SIG-M5 (cell line): ENCODE results near the gene PKN3.

Experiments
- DNase-seq: peaks from one replicate; lab custom pipeline; 2025; lab: John Stamatoyannopoulos, UW

The PKN3 gene

GRCh38 chr9:128742401-128742800 lies 40.1 kb downstream of the PKN3 start:
- DNase-seq = no peak

DNA sequence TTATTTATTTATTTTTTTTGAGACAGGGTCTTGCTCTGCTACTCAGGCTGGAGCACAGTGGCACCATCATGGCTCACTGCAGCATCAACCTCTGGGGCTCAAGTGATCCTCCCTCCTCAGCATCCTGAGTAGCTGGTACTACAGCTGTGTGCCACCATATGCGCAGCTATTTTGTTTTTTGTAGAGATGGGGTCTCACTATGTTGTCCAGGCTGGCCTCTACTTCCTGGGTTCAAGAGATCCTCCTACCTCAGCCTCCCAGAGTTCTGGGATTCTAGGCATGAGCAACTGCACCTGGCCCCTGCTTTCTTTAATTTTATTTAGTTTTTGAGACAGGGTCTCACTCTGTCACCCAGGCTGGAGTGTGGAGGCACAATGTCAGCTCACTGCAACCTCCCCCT lies 41.1 kb downstream of the PKN3 start:
- no peak for DNase-seq

DNA sequence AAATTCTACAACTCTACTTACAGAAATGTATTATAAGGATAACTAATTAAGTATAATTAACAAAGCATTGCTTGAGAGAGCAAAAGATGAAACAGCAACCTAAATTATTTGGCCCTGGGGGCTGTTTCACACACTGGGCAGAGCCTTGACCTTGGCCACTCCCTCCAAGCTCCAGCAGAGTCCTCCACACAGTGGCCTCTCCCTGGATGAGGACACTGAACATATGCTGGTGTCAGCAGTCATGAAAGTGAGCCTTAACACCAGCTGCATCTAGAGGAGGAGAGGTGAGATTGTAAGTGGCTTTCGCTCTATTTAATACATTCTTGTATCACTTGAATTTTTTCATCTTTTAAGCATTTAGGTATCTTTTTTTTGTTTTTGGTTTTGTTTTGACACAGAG lies 44.9 kb downstream of the PKN3 start:
- no peak for DNase-seq

DNA sequence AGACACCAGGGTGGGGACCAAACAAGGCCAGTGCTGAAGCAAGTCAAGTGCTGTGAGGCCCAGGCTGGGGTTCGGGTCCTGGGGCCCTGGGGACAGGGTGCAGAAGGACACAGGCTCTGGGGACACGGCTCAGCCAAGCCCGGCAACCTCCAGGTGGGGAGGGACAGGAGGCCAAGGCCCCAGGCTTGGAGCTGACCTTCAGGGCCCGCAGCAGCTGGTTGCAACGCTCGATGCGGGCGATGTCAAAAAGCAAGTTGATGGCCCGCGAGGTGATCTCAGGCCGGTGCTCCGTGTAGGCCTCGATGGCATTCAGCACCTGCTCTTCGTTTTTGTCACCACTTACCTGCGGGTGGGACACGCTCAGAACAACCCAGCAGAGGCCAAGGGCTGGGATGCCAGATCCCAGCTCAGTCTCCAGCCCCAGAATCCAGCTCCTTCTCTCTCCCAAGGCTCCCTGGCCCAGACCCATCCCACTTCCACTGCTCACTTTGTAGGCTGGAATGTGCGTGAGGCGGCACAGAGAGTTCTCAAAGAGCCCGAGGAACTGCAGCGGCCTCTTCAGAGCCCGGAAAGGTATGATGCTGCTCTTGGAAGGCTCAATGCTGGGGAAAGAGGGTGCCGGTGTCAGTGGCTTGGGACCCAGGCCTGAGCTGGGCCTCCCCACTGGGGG lies 48.8 kb downstream of the PKN3 start:
- no peak for DNase-seq

GRCh38 chr9:128753627-128754026 lies 51.3 kb downstream of the PKN3 start:
- no peak for DNase-seq

DNA sequence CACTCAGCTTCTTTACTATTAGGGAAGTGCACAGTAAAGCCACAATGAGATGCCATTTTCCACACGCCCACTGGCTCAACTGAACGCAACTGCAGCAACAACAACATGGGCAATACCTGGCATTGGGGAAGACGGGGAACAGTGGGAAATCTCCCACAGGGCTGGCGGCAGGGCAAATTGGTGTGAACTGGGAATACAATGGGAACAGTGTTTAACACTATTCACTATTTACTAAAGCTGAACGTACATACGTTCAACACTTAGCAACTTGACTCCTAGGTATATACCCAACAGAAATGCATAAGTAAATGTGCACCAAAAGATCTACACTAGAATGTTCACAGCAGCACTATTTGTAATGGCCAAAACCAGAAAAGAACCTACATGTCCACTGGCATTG lies 55.3 kb downstream of the PKN3 start:
- no peak for DNase-seq

DNA sequence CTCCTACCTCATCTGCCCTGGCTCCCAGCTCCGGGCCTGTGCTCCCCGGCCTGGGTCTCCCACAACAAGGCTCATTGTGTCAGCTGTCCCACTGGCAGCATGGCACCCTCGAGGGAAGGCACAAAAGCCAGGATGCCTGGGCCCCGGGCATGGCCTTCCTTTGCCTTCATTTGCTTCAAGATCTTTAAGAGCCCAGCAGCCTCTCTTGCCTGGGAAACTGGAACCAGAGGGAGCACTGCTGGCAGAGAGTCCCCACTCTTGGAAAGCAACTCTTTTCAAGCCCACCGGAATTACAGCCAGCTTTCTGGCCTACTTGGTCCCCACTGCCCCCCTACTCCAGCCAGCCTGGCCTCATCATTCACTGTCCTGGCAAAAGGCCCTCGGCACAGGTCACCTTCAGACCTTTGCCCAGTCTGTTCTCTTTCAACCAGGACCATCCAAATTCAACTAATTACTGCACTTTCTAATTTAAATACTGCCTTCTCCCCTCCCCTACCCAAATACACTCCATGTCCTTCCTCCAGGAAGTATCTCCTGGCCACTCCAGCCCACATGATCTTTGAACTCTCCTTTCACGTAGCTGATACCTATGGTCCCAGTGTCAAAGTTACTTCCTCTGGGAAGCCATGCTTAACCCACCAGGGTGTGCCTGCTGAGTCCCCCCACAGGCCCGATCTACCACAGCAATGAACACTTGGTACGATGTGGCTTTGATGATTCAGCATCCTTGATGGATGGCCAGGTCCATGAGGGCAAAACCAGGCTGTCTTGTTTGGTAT lies 60.6 kb downstream of the PKN3 start:
- DNase-seq = no peak

GRCh38 chr9:128764361-128764760 lies 62.1 kb downstream of the PKN3 start:
- no peak for DNase-seq

DNA sequence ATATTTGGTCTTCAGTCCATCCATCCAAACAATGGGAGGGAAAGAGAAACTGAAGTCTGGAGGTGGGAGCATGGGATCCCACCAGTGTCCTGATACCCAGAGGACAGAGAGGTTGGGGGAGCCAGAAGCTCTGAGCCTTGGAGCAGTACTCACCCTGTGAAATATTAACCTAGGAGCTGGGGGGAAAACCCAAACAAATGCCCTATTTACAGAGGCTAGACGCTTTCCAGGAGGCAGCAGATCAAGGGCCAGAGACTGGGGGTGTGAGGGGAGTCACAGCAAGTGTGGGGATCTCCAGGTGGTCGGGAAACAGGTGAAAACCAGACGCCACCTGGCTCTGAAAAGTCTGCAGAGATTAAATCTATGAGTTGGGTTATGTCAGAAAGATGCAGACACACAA lies 63.2 kb downstream of the PKN3 start:
- DNase-seq = no peak

DNA sequence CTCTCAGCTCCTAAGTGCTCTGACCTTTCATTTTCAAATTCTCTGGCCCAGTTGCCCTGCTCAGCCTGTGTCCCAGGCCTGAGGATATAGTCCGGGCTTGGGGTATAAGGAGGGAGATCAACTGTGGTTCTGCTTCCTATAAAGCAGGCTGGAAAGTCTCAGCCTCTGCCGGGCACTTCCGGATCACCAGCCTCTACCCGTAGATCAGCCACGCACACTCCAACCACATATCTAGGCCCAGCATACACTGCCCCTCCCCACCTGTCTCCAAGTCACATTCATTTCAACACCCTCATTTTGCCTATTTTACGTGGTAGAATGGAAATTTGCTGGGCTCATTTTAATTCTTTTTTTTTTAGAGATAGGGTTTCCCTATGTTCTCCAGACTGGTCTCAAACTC lies 66.3 kb downstream of the PKN3 start:
- no peak for DNase-seq
